NCI-H146 treated with DMSO at 0.1 percent for 48 hours (cell line): ENCODE measurements around the gene SRP14.

Experiments
- DNase-seq: peaks from one replicate; lab custom pipeline; 2025; ENCODE audit not compliant: unreplicated experiment; lab: John Stamatoyannopoulos, UW

The SRP14 gene

DNA sequence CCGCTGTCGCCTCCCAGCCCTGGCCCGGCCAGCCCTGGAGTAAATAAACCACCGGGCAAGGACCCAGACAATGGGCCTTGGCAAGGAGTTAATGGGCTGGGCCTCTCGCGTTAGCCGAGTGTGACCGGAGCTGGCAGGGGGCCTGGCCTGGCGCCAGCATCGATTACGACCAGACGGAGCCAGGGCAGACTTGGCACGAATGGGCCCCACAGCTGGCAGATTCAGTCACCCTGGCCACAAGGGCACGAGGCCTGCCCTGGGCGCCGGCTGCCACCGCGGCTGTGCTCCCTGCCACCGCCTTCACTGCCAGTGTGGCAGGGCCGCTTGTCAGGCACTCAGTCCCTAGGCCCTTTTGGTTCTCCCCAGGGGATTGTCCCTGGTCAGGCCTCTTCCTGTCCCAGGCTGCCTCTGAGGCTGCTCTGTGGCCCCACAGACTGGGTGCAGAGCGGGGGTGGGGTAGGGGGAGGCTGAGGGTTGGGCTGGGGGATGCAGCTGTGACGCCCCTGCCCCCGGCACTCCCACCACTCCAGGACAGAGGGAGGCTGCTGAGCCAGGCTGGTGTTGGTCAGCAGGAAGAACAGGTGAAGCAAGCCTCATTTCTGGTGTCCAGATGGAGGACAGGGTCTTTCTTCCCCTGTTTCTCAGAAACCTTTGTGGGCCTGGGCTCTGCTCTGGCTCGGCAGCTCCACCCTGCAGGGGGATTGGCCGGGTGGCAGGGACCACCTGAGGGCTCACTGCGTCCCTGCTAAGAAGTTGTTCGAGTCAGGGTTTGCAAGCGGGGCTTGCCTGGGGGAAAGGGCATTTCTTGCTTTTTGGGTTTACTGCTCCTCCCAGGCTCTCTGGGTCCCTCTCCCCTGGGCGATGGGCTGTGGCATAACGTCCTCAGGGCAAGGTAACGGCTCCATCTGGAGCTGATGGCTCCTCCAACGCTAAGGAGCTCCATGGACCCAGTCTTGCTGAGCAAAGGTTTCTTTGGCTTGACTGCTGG lies 30.5 kb upstream of the SRP14 start:
- peak; percentile 80 for DNase-seq

DNA sequence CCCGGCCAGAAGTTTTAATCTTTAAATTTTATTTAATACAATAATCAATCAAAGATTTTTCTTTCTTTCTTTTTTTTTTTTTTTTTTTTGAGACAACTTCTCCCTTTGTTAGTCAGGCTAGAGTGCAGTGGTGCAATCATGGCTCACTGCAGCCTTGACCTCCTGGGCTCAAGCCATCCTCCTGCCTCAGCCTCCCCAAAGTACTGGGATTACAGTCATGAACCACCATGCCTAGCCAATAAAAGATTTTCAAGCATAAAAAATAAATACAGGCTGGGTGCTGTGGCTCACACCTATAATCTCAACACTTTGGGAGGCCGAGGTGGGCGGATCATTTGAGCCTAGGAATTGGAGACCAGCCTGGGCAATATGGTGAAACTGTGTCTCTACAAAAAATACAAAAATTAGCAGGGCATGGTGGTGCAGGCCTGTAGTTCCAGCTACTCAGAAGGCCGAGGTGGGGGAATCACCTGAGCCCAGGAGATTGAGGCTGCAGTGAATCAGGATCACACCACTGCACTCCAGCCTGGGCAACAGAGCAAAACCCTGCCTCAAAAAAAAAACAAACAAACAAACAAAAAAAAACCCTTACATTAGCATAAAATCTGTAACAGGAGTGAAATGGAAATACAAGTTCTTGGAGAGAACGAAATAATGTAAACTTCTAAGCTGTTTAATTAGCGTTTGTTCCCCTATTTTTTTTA lies 29.1 kb upstream of the SRP14 start:
- no peak for DNase-seq

DNA sequence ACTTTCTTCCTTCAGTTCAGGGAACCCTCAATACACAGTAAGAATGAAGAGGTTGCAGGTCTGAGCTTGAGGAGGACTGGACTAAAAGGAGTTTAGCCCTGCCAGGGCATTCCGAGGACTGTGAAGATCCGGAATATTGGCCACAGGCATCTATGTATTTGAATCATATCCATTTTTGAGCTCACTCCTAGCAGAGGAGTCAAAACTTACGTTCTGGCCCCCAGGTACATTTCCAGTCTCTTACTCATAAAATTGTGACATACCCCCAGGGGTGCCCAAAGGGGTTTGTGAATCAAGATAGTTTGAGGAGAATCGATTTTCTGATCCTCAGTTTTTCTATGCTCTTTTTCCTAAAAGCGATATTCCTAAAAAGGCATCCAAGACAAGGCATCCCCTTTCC lies 27.6 kb upstream of the SRP14 start:
- DNase-seq = no peak

DNA sequence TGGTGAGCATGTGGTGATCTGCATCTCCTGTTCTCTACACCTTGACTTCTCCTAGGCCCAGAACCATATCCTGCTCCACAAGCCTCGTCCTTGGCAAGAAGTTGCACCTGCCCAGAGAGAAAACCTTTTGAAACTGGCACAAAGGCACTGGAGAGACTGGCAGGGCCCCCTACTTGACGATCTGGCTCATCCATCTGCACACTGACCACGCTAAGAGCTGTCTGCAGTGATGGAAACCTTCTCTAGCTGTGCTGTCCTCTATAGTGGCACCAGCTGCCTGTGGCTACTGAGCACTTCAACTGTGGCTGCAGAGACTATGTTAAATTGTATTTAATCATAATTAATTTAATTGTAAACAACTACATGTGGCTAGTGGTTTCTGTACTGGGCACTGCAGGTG lies 26.2 kb upstream of the SRP14 start:
- peak; percentile 77 for DNase-seq

DNA sequence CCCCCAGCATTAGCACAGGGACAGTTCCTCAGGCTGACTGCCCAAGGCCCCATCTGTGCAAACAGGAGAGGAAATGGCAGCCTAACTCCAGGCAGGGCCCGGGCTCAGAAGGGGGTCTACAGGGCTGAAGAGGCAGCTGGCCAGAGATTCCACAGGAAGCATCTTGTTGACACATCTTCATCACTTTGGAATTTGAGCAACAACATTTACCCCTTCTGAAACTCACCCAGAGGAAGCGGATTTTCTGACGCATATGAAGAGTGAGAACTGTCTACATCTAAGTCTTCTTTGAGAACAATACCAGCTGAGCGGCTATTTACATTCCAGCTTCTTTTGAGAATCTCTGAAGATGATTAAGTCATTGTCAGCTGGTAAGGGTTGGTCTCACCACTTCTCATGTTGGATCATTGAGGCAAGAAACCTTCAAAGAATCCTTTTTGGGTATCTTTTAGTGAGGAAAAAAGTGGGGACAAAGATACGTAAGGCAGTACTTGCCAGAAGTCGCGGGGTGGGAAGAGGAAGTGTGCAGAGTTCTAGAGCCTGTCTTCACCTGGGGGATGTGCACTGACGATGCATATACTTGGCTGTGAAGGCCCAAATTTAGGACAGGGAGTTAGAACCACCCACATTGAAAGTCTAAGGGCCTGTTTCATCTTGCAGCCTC lies 25.4 kb upstream of the SRP14 start:
- peak; percentile 22 for DNase-seq

DNA sequence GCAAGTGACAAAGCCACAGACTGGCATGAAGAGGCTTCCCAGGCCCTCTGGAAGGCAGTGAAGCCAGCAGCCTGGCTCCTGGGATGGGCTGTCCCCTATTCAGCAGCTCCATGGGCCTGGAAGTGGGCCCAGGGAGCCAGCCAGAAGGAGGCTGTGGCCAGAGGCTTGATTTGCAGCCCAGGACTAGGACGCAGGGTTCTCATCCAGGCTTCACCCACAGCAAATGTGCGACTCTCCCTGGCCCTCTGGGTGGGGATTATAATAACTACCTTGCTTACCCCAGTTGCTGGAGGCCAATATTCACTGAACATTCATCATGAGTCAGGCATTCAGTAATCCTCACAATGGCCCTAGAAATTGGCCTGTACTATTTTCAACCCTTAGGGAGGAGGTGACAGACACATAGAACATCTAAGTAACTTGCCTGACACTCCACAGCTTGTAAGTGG lies 24.6 kb upstream of the SRP14 start:
- DNase-seq = no peak

DNA sequence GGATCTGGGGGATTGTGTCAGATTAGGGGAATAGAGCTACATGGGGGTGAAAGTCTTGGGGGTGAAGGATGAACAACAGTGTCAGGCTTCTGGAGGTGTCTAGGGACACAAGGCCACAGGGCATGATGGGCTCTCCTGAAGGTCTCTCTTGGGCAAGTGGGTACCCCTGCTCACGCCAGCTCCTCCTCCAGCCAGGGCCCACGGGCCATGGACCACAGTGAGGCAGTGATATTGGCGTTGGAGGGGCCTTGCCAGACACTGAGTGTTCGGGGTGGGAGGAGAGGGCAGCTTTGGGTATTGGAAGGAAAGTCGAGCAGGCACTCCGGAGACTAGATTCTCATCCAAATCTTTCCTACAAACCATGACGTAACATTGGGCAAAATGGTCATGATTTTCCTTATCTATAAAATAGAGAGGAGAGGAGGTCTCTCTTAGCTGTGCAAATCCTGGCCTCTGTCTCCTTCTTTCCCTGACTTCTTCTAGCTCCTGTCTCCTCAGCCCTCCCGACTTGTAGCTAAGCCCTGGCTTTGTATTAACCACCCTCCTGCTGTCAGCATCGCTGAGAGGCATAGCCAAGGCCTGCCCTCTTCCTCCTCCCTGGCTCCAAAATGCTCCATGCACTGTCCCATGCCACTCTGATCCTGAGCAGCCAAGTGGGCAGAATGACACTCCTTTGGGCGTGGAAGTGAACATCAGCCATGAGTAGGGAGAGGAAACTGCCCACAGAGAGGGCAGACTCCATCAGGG lies 24.0 kb upstream of the SRP14 start:
- DNase-seq = no peak

DNA sequence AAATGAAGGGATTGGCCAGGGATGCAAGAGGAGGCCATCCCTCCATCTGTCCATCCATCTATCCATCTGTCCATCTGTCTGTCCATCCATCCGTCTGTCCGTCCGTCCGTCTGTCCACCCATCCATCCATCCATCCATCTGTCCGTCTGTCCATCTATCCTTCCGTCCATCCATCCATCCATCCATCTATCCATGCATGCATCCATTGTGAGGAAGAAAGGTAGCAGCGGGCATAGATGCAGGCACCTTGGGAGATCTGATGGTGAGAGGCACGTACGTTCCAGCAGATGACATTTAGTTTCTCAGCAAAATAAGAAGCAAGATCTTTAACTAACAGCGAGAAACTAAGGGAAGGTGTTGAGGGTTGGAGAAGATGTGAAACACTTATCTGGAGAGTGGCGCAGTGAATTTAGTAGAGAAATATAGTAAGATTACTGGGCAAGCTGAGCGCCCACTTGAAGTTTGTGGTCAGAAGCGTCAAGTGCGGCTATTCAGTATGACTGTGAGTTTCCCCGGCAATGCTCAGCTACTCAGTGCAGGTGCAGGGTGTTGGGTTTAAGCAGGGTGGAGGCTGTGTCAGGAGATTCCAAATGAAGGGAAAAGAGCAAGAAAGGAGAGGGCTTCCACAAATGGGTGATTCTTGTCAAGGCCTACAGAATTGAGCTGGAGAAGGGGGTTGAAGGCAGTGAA lies 22.4 kb upstream of the SRP14 start:
- DNase-seq = no peak

DNA sequence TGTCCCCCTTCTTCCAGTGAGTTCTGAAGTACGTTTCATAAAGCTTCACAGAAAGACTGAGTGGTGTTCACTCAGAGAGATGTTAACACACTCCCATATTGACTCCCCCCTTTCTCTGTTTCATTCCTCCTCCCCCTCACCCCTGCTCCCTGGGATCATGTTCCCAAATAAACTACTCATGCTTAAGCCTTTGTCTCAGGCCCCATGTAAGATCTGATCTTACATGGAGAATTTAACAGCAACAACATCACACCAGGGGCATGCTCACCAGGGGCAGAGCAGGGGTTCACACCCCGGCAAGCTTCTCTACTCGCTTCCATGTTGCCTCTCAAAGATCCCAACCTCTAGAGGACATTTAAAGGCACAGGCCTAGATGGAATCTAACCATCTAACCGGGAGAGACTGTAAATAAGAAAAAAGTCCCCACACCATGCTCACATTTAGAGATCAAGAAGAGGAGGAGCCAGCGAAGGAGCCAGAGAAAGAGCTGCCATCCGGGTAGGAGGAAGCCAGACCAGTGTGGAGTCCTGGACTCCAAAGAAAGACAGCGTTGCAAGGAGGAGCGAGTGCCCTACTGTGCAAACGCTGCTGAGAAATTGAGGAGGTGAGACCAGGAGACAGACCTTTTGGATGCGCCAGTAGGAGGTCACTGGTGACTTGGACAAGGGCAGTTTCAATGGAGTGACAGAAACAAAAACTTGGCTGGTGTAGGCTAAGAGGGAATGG lies 21.4 kb upstream of the SRP14 start:
- no peak for DNase-seq

DNA sequence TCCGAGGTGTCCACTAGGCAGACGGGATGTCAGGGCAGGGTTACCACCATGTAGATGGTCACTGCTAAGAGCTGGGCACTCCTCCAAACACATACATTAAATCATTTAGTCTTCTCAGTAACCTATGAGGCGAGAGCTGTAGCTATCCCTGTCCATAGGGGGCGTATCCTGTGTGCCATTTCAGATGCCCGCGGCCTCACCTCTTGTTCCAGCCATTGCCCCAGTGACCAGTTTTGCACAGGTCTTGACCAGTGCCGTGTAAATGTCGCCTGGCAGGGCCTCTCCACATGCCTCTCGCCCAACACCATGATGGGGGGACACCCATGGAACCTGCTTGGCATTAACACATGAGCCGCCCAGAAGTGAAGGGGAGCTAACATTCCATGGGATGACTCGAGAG lies 20.8 kb upstream of the SRP14 start:
- no peak for DNase-seq

DNA sequence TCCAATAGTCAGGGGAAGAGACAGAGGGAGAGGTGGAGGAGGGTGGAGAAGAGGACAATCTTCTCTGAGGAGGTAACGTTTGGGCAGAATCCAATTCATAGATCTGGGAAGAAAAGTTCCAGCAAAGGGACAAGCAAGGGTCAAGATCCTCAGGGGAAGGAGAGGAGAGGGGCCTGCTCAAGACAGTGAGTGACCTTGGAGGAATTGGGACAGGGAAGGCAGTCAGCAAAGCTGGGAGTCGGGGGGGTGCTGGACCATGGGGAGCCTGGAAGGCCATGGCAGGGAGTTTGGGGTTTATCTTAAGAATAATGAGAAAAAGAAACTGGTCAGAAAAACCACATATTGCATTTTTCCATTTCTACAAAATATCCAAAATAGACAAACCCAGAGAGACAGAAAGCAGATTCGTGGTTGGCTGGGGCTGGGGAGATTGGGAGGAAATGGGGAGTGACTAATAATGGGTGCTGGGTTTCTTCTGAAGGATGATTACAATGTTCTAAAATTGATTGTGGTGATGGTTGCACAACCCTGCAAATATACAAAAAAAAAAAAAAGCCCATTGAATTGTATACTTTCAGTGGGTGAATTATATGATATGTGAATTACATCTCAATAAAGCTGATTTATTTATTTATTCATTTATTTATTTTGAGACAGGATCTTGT lies 19.6 kb upstream of the SRP14 start:
- no peak for DNase-seq

DNA sequence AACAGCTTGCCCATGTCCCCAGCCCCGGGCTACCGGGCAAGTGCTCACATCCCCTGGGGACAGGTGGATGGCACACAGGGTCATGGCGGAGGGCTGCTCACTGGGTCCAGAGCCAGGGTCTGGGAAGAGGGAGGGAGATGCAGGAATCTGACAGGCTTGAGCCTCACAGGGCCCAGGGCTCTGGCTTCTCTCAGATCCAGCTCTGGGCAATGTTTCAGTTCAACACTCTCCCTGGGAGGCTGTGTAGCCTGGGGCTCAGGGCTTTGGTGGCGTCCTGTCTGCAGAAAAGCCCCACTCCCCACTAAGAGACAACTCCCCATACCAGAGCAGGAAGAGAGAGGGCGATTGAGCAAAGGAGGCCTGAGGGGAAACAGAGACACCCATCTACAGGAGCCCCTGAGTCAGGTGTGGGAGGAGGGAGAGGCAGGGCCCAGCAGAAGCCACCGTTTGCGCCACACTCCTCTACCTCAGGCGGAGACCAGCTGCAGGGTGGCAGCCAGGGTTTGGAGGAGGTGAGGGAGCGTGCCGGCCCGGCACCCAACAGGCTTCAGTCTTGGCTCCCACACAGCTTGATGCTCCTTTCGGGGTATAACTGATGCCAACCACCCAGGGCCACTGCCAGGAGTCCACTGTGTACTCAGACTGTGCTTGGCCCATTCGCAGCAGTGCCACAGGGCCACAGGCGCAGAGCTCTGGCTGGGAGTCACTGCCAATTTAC lies 16.8 kb upstream of the SRP14 start:
- no peak for DNase-seq

DNA sequence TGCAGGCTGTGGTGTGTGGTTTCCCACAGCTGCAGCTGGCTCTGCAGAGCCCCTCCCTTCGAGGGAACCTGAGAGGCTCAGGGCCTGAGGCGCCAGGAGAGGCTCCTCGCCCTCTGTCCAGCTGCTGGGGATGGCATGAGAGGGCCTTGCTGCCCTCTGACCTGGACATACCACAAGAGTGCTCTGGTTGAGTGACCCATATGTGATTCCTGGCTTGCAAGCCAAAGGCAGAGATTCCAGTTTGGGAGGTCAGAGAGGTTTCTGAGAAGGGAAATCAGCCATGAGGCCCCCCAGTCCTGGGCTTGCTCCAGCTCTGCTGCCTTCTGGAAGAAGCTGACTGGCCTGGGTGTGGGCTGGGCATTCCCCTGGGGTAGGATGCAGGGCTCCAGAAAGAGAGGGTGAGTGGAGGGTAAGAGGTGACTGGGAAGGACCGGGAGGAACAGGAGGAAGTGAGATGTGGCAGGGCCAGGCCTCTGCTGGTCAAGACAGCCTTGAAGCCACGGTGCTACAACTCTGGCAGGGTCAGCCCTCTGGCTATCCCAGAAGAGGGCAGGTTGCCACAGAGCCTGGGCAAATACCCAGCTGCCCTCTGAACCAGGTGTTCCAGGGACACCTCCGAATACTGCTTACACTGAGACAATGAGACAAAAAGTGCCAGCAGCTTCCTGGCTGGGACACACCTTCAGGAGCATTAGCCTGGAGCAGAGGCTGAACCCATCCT lies 16.0 kb upstream of the SRP14 start:
- DNase-seq = peak; percentile 40

DNA sequence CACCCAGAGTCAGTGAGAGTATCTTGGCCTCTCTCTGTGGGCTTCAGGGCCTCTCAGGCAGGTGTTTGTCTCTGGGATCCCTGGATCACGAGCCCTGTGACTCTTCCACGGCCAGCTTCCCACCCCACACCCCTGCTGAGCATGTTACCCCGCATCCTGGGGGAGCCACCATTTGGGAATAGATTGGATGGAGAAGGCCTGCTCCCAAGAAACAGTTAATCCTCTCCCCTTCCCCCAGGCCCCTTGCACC lies 15.5 kb upstream of the SRP14 start:
- DNase-seq = no peak

DNA sequence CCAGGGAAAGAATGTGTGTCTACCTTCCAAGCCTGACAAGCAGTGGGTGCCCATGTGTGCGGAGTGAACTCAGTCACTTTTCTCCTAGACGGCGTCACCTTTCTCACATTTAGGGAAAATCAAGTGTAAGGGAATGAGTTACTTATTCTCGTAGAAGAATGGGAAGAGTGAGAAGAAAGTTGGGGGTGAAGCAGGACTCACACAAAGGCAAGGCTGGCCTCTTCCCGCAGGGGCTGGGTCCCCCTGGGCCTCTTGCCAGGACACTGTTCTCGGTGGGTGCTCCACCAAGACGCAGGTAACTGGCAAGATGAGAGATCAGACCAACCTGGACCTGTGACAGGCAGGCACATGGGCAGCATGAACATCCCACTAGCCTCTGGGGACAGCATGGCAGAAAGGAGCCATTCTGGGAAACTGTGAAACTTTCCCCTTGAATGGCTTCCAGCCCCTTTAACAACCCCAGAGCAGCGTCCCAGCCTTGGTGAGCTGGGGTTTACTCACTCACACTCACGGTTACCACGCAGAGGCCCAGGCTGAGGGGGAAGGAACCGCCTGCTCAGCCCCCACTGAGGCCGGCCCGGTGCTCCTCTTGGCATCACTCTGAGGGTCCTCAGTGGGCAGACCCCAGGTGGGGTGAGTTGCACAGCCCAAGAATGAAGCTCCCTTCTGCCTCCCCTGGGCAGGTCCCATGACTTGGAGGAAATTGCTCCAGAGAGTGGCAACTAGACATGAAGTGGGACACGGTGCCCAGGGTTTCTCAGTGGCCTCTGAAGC lies 15.0 kb upstream of the SRP14 start:
- DNase-seq = no peak

DNA sequence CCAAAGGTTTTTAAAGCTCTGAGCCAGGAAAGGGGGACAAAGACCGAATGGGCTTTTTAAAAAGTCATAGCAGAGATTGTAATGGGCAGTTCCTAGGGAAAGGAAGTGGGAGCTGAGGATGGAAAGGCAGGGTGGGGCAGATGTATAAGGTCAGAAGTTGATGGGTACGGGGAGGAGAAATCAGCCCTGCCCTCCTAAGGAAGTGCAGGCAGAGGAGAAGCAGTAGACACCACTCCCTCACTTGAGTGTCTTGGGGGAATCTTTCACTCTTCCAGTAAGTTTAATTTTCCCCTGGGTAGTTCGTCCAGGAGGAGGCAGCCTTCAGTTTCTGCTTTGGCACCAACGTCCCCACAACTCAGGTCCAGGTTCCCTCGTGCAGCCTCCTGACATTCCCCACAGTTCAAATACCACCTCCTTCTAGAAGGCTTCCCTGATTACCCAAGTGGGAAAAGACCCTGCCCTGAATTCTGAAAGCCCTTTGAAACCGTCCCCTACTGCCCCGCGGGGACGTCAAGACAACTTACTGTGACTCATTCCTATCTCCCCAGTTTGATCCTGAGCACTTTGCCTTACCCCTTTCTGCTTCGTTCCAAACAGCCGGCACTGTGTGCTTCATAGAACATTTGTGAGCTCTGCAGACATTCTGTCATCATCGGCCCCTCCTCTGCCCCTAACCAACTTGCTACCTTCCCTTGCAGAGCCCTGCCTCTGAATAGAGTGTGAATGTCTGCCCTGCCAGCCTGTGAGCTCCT lies 14.3 kb upstream of the SRP14 start:
- DNase-seq = no peak

DNA sequence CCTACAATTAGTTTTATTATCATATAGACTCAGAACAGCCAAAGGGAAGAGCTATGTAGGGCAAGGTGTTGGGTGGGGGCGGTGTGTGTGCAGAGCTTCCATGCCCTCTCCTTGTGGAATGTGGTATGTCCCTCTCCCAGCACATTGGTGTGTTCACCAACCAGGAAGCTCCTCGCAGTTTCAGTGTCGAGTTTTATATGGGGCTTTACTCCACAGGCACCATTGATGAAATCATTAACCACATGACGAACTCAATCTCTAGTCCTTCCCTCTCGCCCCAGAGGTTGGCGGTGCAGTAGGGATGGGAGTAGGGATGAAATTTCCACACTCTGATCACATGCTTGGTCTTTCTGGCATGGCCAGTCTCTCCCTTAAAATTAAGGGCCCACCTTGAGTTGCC lies 13.6 kb upstream of the SRP14 start:
- no peak for DNase-seq
